Cardiac fibroblast (primary cell): ENCODE results near the gene EGFLAM.

Experiments
- DNase-seq, 2 donors: peaks; one replicate each; pipeline versions ENCODE4 v3.0.0 to v3.0.0-alpha.2; 2010; ENCODE audit warnings: low read depth in 2 of 2
- H3K4me3 ChIP-seq, 2 donors: replicated peaks in 1 of 2; 1 replicate in 1 of 2; 2 replicates in 1 of 2; pipeline ENCODE4 v1.5.1; 2011; ENCODE audit warnings: low read depth in 2 of 2, low read length in 2 of 2, mild to moderate bottlenecking in 2 of 2, moderate library complexity in 1 of 2
- CTCF ChIP-seq: IDR thresholded peaks from one replicate; pipeline ENCODE4 v1.5.1; 2011; ENCODE audit warnings: low read depth, mild to moderate bottlenecking, low read length, inconsistent platforms

EGFLAM gene

GRCh38 chr5:38258319-38259061 is at the start of gene EGFLAM:
Gene EGFLAM, plus strand, starts transcription at chr5:38258559. Its CDS starts 196 bp downstream, at chr5:38258755.
- peak in 1 of 2 donors; percentile 3 for DNase-seq
- H3K4me3 ChIP-seq: peak within 1 kb of the TSS; percentile 25 to 33
- TF ChIP-seq CTCF: peak; percentile 20

- peak; percentile 54 to 66 for DNase-seq
These were observed 49.5 kb upstream of the EGFLAM start for GRCh38 chr5:38208782-38209378.

GRCh38 chr5:38210676-38211353 is 47.5 kb upstream of the EGFLAM start:
- no peak overlapping the region for H3K4me3 ChIP-seq
- TF ChIP-seq CTCF: no peak
- DNase-seq: no peak

More at GRCh38 chr5:38208782-38209378, 49.5 kb upstream of the EGFLAM start:
- no peak overlapping the region for H3K4me3 ChIP-seq
- peak; percentile 51 for TF ChIP-seq CTCF

GRCh38 chr5:38211354-38211710 is 47.0 kb upstream of the EGFLAM start:
- no peak overlapping the region for H3K4me3 ChIP-seq
- DNase-seq: no peak
- TF ChIP-seq CTCF: no peak

GRCh38 chr5:38212307-38212706 is 46.1 kb upstream of the EGFLAM start:
- no peak for DNase-seq
- H3K4me3 ChIP-seq: no peak overlapping the region
- TF ChIP-seq CTCF: no peak

- TF ChIP-seq CTCF: no peak
- no peak for DNase-seq
- H3K4me3 ChIP-seq: no peak overlapping the region
These were observed 32.3 kb upstream of the EGFLAM start for GRCh38 chr5:38226091-38226490.
